K562 (cell line): Measurements from ENCODE around the gene MASP1. TPM values are rescaled to one million over a fixed set of nuclear protein-coding genes. Genes with fewer than 3 reads are reported as not detected.

ENCODE experiments used
- ATAC-seq: fragments of 200-7000 bp; cut with Tn5 transposase; 3 replicates; pipeline ENCODE4 v1.9.1; 2020; ENCODE audit warnings: moderate library complexity
- BruUV-seq: library from RNA; stranded (reverse); fragments of 400-500 nt; replicated peaks from 2 replicates; lab custom pipeline; 2021; lab: Mats Ljungman, UMichigan
- CTCF ChIA-PET: fragments of 300-600 bp; formaldehyde crosslinking; extraction: SDS; loops from one replicate; lab custom pipeline; 2021; ENCODE audit warnings: low intra/inter-chr PET ratio; lab: Yijun Ruan, JAX
- POLR2A ChIA-PET: fragments of 300-600, 350-650 bp; sonication (Branson Sonifier 250); formaldehyde crosslinking; extraction: SDS; loops from one replicate; lab custom pipeline; 2021; ENCODE audit warnings: antibody characterized with exemption, inconsistent platforms; lab: Yijun Ruan, JAX
- DNase-seq, 4 experiments: peaks; one replicate each; pipeline versions ENCODE4 v3.0.0 to v3.0.0-alpha.2; 2011 to 2018; ENCODE audit warnings: low spot score in 3 of 4, mixed read lengths in 3 of 4; ENCODE audit errors: extremely low read depth in 1 of 4
- FAIRE-seq: peaks from 2 replicates; lab custom pipeline; 2011; peaks lifted over from hg19 to GRCh38; lab: Jason Lieb, UNC
- H2AFZ ChIP-seq: 2 replicates; pipeline ENCODE4 v1.6.0; 2011; ENCODE audit warnings: low read depth, low read length, control low read depth, inconsistent platforms
- H3K27ac ChIP-seq: fragments of 200-600 bp; 3 replicates; pipeline ENCODE4 v1.8.0; 2011; ENCODE audit warnings: low read depth, mild to moderate bottlenecking, control low read depth, inconsistent platforms, low read length, moderate library complexity, mixed read lengths; ENCODE audit errors: extremely low read depth
- H3K27me3 ChIP-seq, 2 experiments: fragments of 300-600 bp in 1 of 2; 2 replicates in 1 of 2; 3 replicates in 1 of 2; pipeline versions ENCODE4 v1.6.0 to v1.8.0; 2011; ENCODE audit warnings: inconsistent platforms in 2 of 2, low read length in 2 of 2, mild to moderate bottlenecking in 1 of 2, mixed read lengths in 1 of 2, moderate library complexity in 1 of 2; ENCODE audit not compliant: control insufficient read depth in 2 of 2, insufficient read depth in 2 of 2
- H3K36me3 ChIP-seq: fragments of 300-600 bp; 3 replicates; pipeline ENCODE4 v1.8.0; 2011; ENCODE audit warnings: mild to moderate bottlenecking, low read length, inconsistent platforms; ENCODE audit not compliant: control insufficient read depth, insufficient read depth
- H3K4me1 ChIP-seq, 2 experiments: fragments of 200-600 bp in 1 of 2; replicated peaks in 1 of 2; 2 replicates in 1 of 2; 3 replicates in 1 of 2; pipeline versions ENCODE4 v1.5.1 to v1.8.0; 2011; ENCODE audit warnings: inconsistent platforms in 2 of 2, low read length in 2 of 2, mild to moderate bottlenecking in 1 of 2, mixed read lengths in 1 of 2, moderate library complexity in 1 of 2; ENCODE audit not compliant: control insufficient read depth in 2 of 2, insufficient read depth in 2 of 2
- H3K4me2 ChIP-seq: 2 replicates; pipeline ENCODE4 v1.6.1; 2011; ENCODE audit warnings: low read length, control low read depth, inconsistent platforms, mixed read lengths; ENCODE audit not compliant: insufficient read depth
- H3K4me3 ChIP-seq: fragments of 200-600 bp; sonication (generic), shearing (Covaris generic); 2 replicates; pipeline ENCODE4 v1.5.1; 2016; ENCODE audit warnings: control low read depth, inconsistent platforms
- H3K79me2 ChIP-seq: fragments of 200-600 bp; 3 replicates; pipeline ENCODE4 v1.8.0; 2011; ENCODE audit warnings: low read length, inconsistent platforms; ENCODE audit not compliant: control insufficient read depth, insufficient read depth
- H3K9ac ChIP-seq, 2 experiments: 2 replicates each; pipeline versions ENCODE4 v1.6.0 to v1.6.1; 2011; ENCODE audit warnings: low read depth in 2 of 2, low read length in 2 of 2, control low read depth in 1 of 2, inconsistent platforms in 1 of 2, mild to moderate bottlenecking in 1 of 2, mixed read lengths in 1 of 2; ENCODE audit not compliant: insufficient read depth in 1 of 2
- H3K9me1 ChIP-seq: one replicate; pipeline ENCODE4 v1.6.0; 2011; ENCODE audit warnings: inconsistent platforms, mild to moderate bottlenecking, low read length, moderate library complexity; ENCODE audit not compliant: control insufficient read depth, insufficient read depth
- H3K9me3 ChIP-seq: replicated peaks from 2 replicates; pipeline ENCODE4 v1.5.1; 2011; ENCODE audit warnings: low read depth, low read length, inconsistent platforms; ENCODE audit not compliant: control insufficient read depth, insufficient read depth
- H4K20me1 ChIP-seq: replicated peaks from 2 replicates; pipeline ENCODE4 v1.6.1; 2011; ENCODE audit warnings: low read length, inconsistent platforms, mixed read lengths; ENCODE audit not compliant: control insufficient read depth, insufficient read depth
- BCL6 ChIP-seq: fragments of 250-450 bp; sonication (Bioruptor Pico); IDR thresholded peaks from 2 replicates; pipeline ENCODE4 v1.4.0; 2020
- CAMTA2 ChIP-seq: fragments of 250-450 bp; sonication (Bioruptor Pico); conservative IDR thresholded peaks from 2 replicates; pipeline ENCODE4 v1.5.1; 2022
- E2F1 ChIP-seq: sonication (generic); formaldehyde crosslinking; IDR thresholded peaks from 2 replicates; pipeline ENCODE4 v1.8.1; 2023; ENCODE audit warnings: mild to moderate bottlenecking, missing genetic modification reagents, moderate library complexity
- HDAC8 ChIP-seq: fragments of 450-650 bp; IDR thresholded peaks from 2 replicates; pipeline ENCODE4 v1.6.1; 2016; ENCODE audit warnings: mild to moderate bottlenecking, missing genetic modification characterization, moderate library complexity, missing compliant biosample characterization
- KHSRP ChIP-seq: fragments of 450-650 bp; IDR thresholded peaks from 2 replicates; pipeline ENCODE4 v1.6.1; 2017
- NCOR1 ChIP-seq: fragments of 450-650 bp; IDR thresholded peaks from 2 replicates; pipeline ENCODE4 v1.6.1; 2016; ENCODE audit warnings: mild to moderate bottlenecking, moderate library complexity
- PTTG1 ChIP-seq: fragments of 450-650 bp; IDR thresholded peaks from 2 replicates; pipeline ENCODE4 v1.6.1; 2016; ENCODE audit warnings: low read depth, mild to moderate bottlenecking, missing genetic modification characterization, missing compliant biosample characterization
- SAFB2 ChIP-seq: fragments of 200-400 bp; formaldehyde crosslinking; IDR thresholded peaks from 2 replicates; pipeline ENCODE4 v1.6.1; 2018; ENCODE audit warnings: borderline replicate concordance, low read length, low read depth, moderate library complexity; ENCODE audit not compliant: severe bottlenecking
- SMAD1 ChIP-seq: fragments of 150-350 bp; IDR thresholded peaks from 2 replicates; pipeline ENCODE4 v1.6.1; 2014; ENCODE audit warnings: low read length, low read depth; ENCODE audit not compliant: partially characterized antibody
- SMAD2 ChIP-seq: fragments of 150-350 bp; IDR thresholded peaks from 2 replicates; pipeline ENCODE4 v1.6.1; 2014; ENCODE audit warnings: low read depth, mild to moderate bottlenecking, low read length
- ZKSCAN3 ChIP-seq: fragments of 250-450 bp; sonication (Bioruptor Pico); IDR thresholded peaks from 2 replicates; pipeline ENCODE4 v1.4.0; 2020
- ZNF134 ChIP-seq: fragments of 250-450 bp; sonication (Bioruptor Pico); conservative IDR thresholded peaks from 2 replicates; pipeline ENCODE4 v1.4.0; 2020
- WGBS: fragments of 100-300 bp; shearing (Covaris generic); methylation state at CpG from one replicate; pipeline ENCODE4 v1.1.6; 2016; ENCODE audit warnings: low coverage, mixed read lengths; ENCODE audit not compliant: insufficient coverage; ENCODE audit errors: missing lambda C conversion rate; 5-methylcytosine and 5-hydroxymethylcytosine counted together
- in situ Hi-C: fragments of 300-500 bp; cut with MboI; formaldehyde crosslinking; loops from 4 replicates; pipeline ENCODE4 v1.15.0; 2018; ENCODE audit warnings: inconsistent platforms, mixed read lengths
- intact Hi-C: fragments of 100-400 bp; cut with micrococcal nuclease; formaldehyde crosslinking; loops from 2 replicates; pipeline ENCODE4 v1.14.2; 2022
- polyA plus RNA-seq, 8 experiments: library from polyadenylated mRNA; depleted of rRNA in 4 of 8; stranded (reverse) in 5 of 8; unstranded in 3 of 8; fragments of >200 nt; fragmentation: Nextera tagmentation in 2 of 8; fragmentation: Illumina TruSeq in 1 of 8; extraction: Ambion mirVana in 2 of 8; extraction: Trizol in 1 of 8; gene quantifications; 2 replicates each; pipeline versions ENCODE4 v1.2.1 to v1.2.3, GENCODE V29; 2011 to 2014; ENCODE audit warnings: inconsistent platforms in 1 of 8, missing spikeins in 1 of 8
- total RNA-seq, 7 experiments: library from RNA; depleted of rRNA in 6 of 7; stranded (reverse); fragments of >200 nt in 6 of 7; fragmentation: Illumina TruSeq in 2 of 7; extraction: Trizol in 2 of 7; gene quantifications; 2 replicates each; pipeline versions ENCODE4 v1.2.1 to v1.2.3, GENCODE V29; 2011 to 2021; ENCODE audit warnings: low replicate concordance in 1 of 7
- TF ChIP-seq, protein P1 (sequence below): fragments of 200-800 bp; sonication (Bioruptor generic); IDR thresholded peaks from 2 replicates; pipeline ENCODE4 v1.6.1; 2017; ENCODE audit warnings: missing genetic modification characterization, missing compliant biosample characterization

The MASP1 gene
- total and polyA plus RNA-seq, 9 of the 15 experiments (the other 6 are each of a cell fraction or from before 2014, with no cell fraction given), result 0.03 to 0.24 (median 0.20) TPM; not detected in 3

DNA sequence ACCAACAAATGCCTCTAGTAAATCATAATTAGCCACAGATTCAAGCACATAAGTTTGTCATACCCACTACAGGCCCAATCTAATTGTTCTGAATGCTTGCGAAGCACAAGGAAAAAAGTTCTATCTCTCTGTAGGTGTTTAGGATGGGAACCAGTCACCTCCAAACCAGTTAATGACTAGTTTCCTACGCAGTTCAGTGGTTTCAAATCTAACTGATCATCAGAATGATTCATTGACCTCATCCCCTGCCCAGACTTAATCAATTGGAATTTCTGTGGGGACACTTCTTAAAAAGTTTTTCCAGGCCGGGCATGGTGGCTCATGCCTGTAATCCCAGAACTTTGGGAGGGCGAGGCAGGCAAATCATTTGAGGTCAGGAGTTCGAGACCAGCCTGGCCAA lies 24.3 kb upstream of the MASP1 start:
- Histone ChIP-seq H3K27me3 (no peaks in the 10 kb centered on the region; a peak in 1 of 5 replicates), H3K9me3 (no peaks in the 10 kb centered on the region), H3K4me3 (no peak overlapping the region), H4K20me1 (no peaks in the 10 kb centered on the region), H3K9ac (no peak overlapping the region), H3K27ac (no peak overlapping the region), H2AFZ (no peak overlapping the region), H3K79me2 (no peaks in the 10 kb centered on the region), H3K36me3 (no peaks in the 10 kb centered on the region), H3K4me1 (no peaks in the 10 kb centered on the region; a peak in 1 of 5 replicates), H3K9me1 (no peaks in the 10 kb centered on the region), H3K4me2 (no peak overlapping the region)
- intact Hi-C loops, result loop anchor here (5.0 to 10.0 kb wide), 2 partner anchors 119 to 1641 kb away; no protein-coding TSS in a partner anchor
- FAIRE-seq (no peak), DNase-seq (no peak), ATAC-seq (no peak)
- BruUV-seq, result no TSS peak
- CTCF ChIA-PET, result no interaction called here
- in situ Hi-C loops, result loop anchor here (5.0 kb wide), 1 partner anchor 361 kb away; no protein-coding TSS in a partner anchor
- TF ChIP-seq ZNF134 (CRISPR knock-in tag) (no peak), E2F1 (no peak), KHSRP (no peak), SAFB2 (no peak), CAMTA2 (CRISPR knock-in tag) (no peak), PTTG1 (no peak), HDAC8 (tag) (no peak), ZKSCAN3 (CRISPR knock-in tag) (no peak), NCOR1 (no peak), BCL6 (CRISPR knock-in tag) (no peak), SMAD1 (no peak), SMAD2 (no peak)
- TF ChIP-seq, protein P1, sequence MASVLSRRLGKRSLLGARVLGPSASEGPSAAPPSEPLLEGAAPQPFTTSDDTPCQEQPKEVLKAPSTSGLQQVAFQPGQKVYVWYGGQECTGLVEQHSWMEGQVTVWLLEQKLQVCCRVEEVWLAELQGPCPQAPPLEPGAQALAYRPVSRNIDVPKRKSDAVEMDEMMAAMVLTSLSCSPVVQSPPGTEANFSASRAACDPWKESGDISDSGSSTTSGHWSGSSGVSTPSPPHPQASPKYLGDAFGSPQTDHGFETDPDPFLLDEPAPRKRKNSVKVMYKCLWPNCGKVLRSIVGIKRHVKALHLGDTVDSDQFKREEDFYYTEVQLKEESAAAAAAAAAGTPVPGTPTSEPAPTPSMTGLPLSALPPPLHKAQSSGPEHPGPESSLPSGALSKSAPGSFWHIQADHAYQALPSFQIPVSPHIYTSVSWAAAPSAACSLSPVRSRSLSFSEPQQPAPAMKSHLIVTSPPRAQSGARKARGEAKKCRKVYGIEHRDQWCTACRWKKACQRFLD (CRISPR knock-in tag), result no peak
- 0% methylated on average over 5 of the region's 5 CpGs for WGBS
- POLR2A ChIA-PET, result no interaction called here
